Measurements from ENCODE around the gene CBX8. TPM values are rescaled to one million over a fixed set of nuclear protein-coding genes. Genes with fewer than 3 reads are reported as not detected.
A peak's percentile ranks its signal among the peaks of the same experiment; 100 is the strongest.

The CBX8 gene
- total RNA-seq, 3 donors from 2014 or later (not counting 1 experiment from before 2014, with no cell fraction given): 4.0 to 6.4 (median 5.8) TPM

DNA sequence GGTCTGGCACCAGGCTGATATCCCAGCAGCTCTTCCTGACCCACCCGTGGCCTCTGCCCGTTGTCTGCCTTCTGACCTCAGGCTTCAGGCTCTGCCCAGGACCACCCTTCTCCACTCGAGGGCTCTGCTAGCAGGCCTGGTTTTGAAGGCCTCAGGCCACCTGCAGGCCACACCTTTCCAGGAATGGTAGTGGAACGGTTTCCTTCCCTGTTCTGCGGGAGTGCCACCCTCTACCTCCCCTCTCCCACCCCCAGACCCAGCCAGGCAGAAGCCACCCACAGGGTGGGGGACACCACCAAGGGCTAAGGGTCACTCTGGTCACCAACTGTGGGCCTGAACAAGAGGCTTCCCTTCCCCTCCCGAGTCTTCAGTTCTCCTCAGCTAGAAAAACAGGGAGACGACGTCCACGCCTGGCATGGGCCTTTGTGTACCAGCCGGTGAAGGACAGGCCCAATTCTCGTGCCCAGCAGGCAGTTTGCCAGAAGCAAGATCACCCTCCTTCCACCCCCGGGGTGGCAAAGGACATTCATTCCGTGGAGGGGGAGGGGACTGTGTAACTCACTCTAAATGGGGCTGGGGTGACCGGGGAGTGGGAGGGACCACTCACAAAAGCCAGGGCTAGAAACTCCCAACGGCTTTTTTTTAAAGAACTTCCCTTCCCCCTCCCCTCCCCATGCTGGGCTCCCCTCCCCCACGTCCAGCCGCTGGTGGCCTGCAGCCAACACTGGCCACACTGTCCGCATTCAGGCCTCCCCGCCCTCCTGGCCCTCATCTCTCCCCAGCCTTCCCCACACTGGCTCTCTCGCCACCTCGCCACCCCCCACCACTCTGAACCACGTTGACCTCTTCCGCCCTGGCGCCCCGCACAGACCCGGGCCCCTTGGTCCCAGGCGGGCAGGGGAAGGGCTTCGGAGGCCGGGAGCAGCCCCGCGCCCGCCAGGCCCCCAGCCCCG, 34.7 kb upstream of the CBX8 start:
- H3K4me1 Mint-ChIP-seq: peaks cover 8 to 22% of the 10 kb centered on the region in 2 donors
- Histone ChIP-seq H3K27ac (ENCODE audit: low read length) (no peak overlapping the region), H3K4me1 (ENCODE audit: control insufficient read depth, insufficient read depth, low read length) (peaks cover 32% of the 10 kb centered on the region), H3K4me3 (ENCODE audit: low read length) (no peak overlapping the region), H3K27me3 (ENCODE audit: control insufficient read depth, insufficient read depth, low read length) (no peaks in the 10 kb centered on the region), H3K36me3 (ENCODE audit: control insufficient read depth, insufficient read depth, low read length) (peaks cover 22% of the 10 kb centered on the region), H3K9me3 (ENCODE audit: control insufficient read depth, insufficient read depth, low read length) (no peaks in the 10 kb centered on the region)
- peak in 1 of 3 donors; percentile 6 for ATAC-seq
- no peak overlapping the region for H3K27ac Mint-ChIP-seq
- no peaks in the 10 kb centered on the region for H3K9me3 Mint-ChIP-seq
- WGBS (ENCODE audit: insufficient coverage): 62% methylated on average over 31 of the region's 33 CpGs
- no peaks in the 10 kb centered on the region for H3K36me3 Mint-ChIP-seq
- peak overlapping the region; percentile 6 for H3K4me3 Mint-ChIP-seq
- no peak for DNase-seq
- TF ChIP-seq CTCF (IDR thresholded peaks at IDR 0.05): no peak
- H3K27me3 Mint-ChIP-seq (ENCODE audit: low read depth in 2 of 2): peaks cover 3 to 5% of the 10 kb centered on the region in 2 donors
- intact Hi-C loops (cut with micrococcal nuclease): no loop called here

DNA sequence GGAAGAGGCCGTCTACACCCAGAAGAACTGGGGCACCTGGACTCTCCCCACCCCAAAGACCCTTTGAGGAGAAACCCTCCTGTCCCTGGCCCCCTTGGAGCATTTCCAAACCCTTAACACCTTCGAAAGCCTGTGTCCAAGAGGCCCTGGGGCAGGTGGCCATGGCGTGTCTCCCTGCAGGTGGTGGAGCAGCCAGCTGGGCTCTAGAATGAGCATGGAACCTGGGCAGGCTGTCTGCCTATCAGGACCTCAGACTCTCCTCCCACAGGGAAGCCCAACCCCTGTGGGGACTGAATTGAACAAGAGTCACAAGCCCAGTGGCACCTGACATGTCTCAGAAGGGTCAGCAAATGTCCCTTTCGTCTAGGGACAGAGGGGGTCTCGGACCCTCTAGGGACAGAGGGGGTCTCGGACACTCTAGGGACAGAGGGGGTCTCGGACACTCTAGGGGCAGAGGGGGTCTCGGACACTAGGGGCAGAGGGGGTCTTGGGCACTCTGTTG, 33.9 kb upstream of the CBX8 start:
- Mint-ChIP-seq H3K4me3 (peak overlapping the region; percentile 45), H3K36me3 (no peaks in the 10 kb centered on the region), H3K9me3 (no peaks in the 10 kb centered on the region), H3K27me3 (ENCODE audit: low read depth in 2 of 2) (peaks cover 8 to 10% of the 10 kb centered on the region in 2 donors), H3K27ac (no peak overlapping the region), H3K4me1 (peaks cover 14 to 27% of the 10 kb centered on the region in 2 donors)
- ATAC-seq: no peak
- DNase-seq: no peak
- Histone ChIP-seq H3K9me3 (ENCODE audit: control insufficient read depth, insufficient read depth, low read length) (no peaks in the 10 kb centered on the region), H3K4me1 (ENCODE audit: control insufficient read depth, insufficient read depth, low read length) (peaks cover 32% of the 10 kb centered on the region), H3K4me3 (ENCODE audit: low read length) (no peak overlapping the region), H3K27me3 (ENCODE audit: control insufficient read depth, insufficient read depth, low read length) (peaks cover 4% of the 10 kb centered on the region), H3K36me3 (ENCODE audit: control insufficient read depth, insufficient read depth, low read length) (peaks cover 19% of the 10 kb centered on the region), H3K27ac (ENCODE audit: low read length) (no peak overlapping the region)
- intact Hi-C loops (cut with micrococcal nuclease): no loop called here
- TF ChIP-seq CTCF (IDR thresholded peaks at IDR 0.05): no peak
- WGBS (ENCODE audit: insufficient coverage): 97% methylated on average over 8 of the region's 8 CpGs

GRCh38 chr17:79830303-79830702, 33.4 kb upstream of the CBX8 start:
- Histone ChIP-seq H3K9me3 (ENCODE audit: control insufficient read depth, insufficient read depth, low read length) (no peaks in the 10 kb centered on the region), H3K4me3 (ENCODE audit: low read length) (no peak overlapping the region), H3K4me1 (ENCODE audit: control insufficient read depth, insufficient read depth, low read length) (peaks cover 36% of the 10 kb centered on the region), H3K27me3 (ENCODE audit: control insufficient read depth, insufficient read depth, low read length) (peaks cover 4% of the 10 kb centered on the region), H3K27ac (ENCODE audit: low read length) (no peak overlapping the region), H3K36me3 (ENCODE audit: control insufficient read depth, insufficient read depth, low read length) (peaks cover 16% of the 10 kb centered on the region)
- no peak for TF ChIP-seq CTCF (IDR thresholded peaks at IDR 0.05)
- Mint-ChIP-seq H3K27ac (no peak overlapping the region), H3K27me3 (ENCODE audit: low read depth in 2 of 2) (peaks cover 8 to 14% of the 10 kb centered on the region in 2 donors), H3K4me1 (peaks cover 17 to 29% of the 10 kb centered on the region in 2 donors), H3K9me3 (no peaks in the 10 kb centered on the region), H3K4me3 (no peak overlapping the region), H3K36me3 (no peaks in the 10 kb centered on the region)
- no peak for DNase-seq
- no peak for ATAC-seq
- intact Hi-C loops (cut with micrococcal nuclease): no loop called here
- WGBS (ENCODE audit: insufficient coverage): 89% methylated on average over 8 of the region's 8 CpGs

All from natural killer cell (primary cell).